Activated T-helper 1 cell treated with anti-CD3 and anti-CD28 coated beads, Interleukin-12 subunit alpha, Interleukin-12 subunit beta, Interleukin-2, Interleukin-4 antibody, amounts not matched to agents 30 ng/mL and 10 ng/mL and 1 ng/mL, durations not matched to agents 14 hours and 24 hours and 36 hours (primary cell): ENCODE data around the gene THBS1. TPM values are rescaled to one million over a fixed set of nuclear protein-coding genes. Genes with fewer than 3 reads are reported as not detected.

ENCODE experiments used
- DNase-seq: peaks from one replicate; pipeline ENCODE4 v3.0.0; 2021; ENCODE audit warnings: low spot score
- H3K27ac Mint-ChIP-seq: one replicate; pipeline ENCODE4 v1.8.0; 2021; ENCODE audit warnings: mild to moderate bottlenecking, mixed read lengths
- H3K27me3 Mint-ChIP-seq: one replicate; pipeline ENCODE4 v1.8.0; 2022; ENCODE audit warnings: mild to moderate bottlenecking, moderate library complexity, mixed read lengths; ENCODE audit not compliant: insufficient read depth
- H3K36me3 Mint-ChIP-seq: one replicate; pipeline ENCODE4 v1.8.0; 2021; ENCODE audit warnings: low read depth, mixed read lengths
- H3K4me1 Mint-ChIP-seq: one replicate; pipeline ENCODE4 v1.8.0; 2021; ENCODE audit warnings: low read depth, mixed read lengths
- H3K4me3 Mint-ChIP-seq: one replicate; pipeline ENCODE4 v1.8.0; 2021; ENCODE audit warnings: mild to moderate bottlenecking, moderate library complexity, mixed read lengths
- H3K9me3 Mint-ChIP-seq: one replicate; pipeline ENCODE4 v1.8.0; 2021; ENCODE audit warnings: mixed read lengths
- intact Hi-C: fragments of 100-400 bp; cut with micrococcal nuclease; formaldehyde crosslinking; loops from one replicate; pipeline ENCODE4 v1.15.1; 2024
- total RNA-seq: library from RNA; stranded (reverse); gene quantifications from 2 replicates; pipeline ENCODE4 v1.2.3, GENCODE V29; 2022

THBS1 gene
- total RNA-seq, 1 donor from 2014 or later = 3.2 TPM

- Mint-ChIP-seq H3K4me1 (peaks cover 6% of the 10 kb centered on the region), H3K27me3 (peaks cover 14% of the 10 kb centered on the region), H3K4me3 (no peak overlapping the region), H3K9me3 (no peaks in the 10 kb centered on the region), H3K27ac (peak overlapping the region; percentile 75), H3K36me3 (peaks cover 4% of the 10 kb centered on the region)
- DNase-seq = no peak
- intact Hi-C loops = no loop called here
These were observed 13.0 kb downstream of the THBS1 start for GRCh38 chr15:39593656-39594445.

GRCh38 chr15:39594446-39595337 is 13.8 kb downstream of the THBS1 start:
- no peak overlapping the region for H3K27ac Mint-ChIP-seq
- H3K9me3 Mint-ChIP-seq = no peaks in the 10 kb centered on the region
- intact Hi-C loops = no loop called here
- no peak overlapping the region for H3K4me3 Mint-ChIP-seq
- no peak for DNase-seq
- H3K27me3 Mint-ChIP-seq = peaks cover 11% of the 10 kb centered on the region
- peaks cover 8% of the 10 kb centered on the region for H3K36me3 Mint-ChIP-seq
- H3K4me1 Mint-ChIP-seq = peaks cover 6% of the 10 kb centered on the region

GRCh38 chr15:39595338-39596221 is 14.7 kb downstream of the THBS1 start:
- Mint-ChIP-seq H3K4me1 (peaks cover 6% of the 10 kb centered on the region), H3K27ac (no peak overlapping the region), H3K4me3 (no peak overlapping the region), H3K27me3 (peaks cover 10% of the 10 kb centered on the region), H3K36me3 (peaks cover 8% of the 10 kb centered on the region), H3K9me3 (no peaks in the 10 kb centered on the region)
- intact Hi-C loops = no loop called here
- no peak for DNase-seq

DNA sequence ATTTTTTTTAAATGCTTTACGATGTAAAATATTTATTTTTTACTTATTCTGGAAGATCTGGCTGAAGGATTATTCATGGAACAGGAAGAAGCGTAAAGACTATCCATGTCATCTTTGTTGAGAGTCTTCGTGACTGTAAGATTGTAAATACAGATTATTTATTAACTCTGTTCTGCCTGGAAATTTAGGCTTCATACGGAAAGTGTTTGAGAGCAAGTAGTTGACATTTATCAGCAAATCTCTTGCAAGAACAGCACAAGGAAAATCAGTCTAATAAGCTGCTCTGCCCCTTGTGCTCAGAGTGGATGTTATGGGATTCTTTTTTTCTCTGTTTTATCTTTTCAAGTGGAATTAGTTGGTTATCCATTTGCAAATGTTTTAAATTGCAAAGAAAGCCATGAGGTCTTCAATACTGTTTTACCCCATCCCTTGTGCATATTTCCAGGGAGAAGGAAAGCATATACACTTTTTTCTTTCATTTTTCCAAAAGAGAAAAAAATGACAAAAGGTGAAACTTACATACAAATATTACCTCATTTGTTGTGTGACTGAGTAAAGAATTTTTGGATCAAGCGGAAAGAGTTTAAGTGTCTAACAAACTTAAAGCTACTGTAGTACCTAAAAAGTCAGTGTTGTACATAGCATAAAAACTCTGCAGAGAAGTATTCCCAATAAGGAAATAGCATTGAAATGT is 15.6 kb downstream of the THBS1 start:
- H3K36me3 Mint-ChIP-seq = peaks cover 8% of the 10 kb centered on the region
- H3K4me1 Mint-ChIP-seq = peaks cover 6% of the 10 kb centered on the region
- no peak overlapping the region for H3K27ac Mint-ChIP-seq
- peaks cover 6% of the 10 kb centered on the region for H3K27me3 Mint-ChIP-seq
- intact Hi-C loops = no loop called here
- H3K9me3 Mint-ChIP-seq = no peaks in the 10 kb centered on the region
- DNase-seq = no peak
- H3K4me3 Mint-ChIP-seq = no peak overlapping the region

GRCh38 chr15:39597336-39597735 is 16.5 kb downstream of the THBS1 start:
- DNase-seq = no peak
- no peaks in the 10 kb centered on the region for H3K9me3 Mint-ChIP-seq
- H3K27me3 Mint-ChIP-seq = peaks cover 6% of the 10 kb centered on the region
- peaks cover 8% of the 10 kb centered on the region for H3K36me3 Mint-ChIP-seq
- intact Hi-C loops = no loop called here
- H3K4me3 Mint-ChIP-seq = no peak overlapping the region
- no peak overlapping the region for H3K27ac Mint-ChIP-seq
- H3K4me1 Mint-ChIP-seq = peaks cover 6% of the 10 kb centered on the region

DNA sequence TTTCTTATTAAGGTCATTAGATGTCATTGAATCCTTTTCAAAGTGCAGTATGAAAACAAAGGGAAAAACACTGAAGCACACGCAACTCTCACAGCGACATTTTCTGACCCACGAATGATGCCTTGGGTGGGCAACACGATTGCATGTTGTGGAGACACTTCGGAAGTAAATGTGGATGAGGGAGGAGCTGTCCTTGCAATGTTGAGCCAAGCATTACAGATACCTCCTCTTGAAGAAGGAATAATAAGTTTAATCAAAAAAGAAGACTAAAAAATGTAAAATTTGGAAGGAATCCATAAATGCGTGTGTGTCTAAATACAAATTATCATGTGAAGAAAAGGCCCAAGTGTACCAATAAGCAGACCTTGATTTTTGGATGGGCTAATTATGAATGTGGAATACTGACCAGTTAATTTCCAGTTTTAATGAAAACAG is 16.9 kb downstream of the THBS1 start:
- Mint-ChIP-seq H3K27ac (no peak overlapping the region), H3K36me3 (peaks cover 8% of the 10 kb centered on the region), H3K9me3 (no peaks in the 10 kb centered on the region), H3K27me3 (peaks cover 6% of the 10 kb centered on the region), H3K4me1 (peaks cover 6% of the 10 kb centered on the region), H3K4me3 (no peak overlapping the region)
- DNase-seq = no peak
- intact Hi-C loops = no loop called here

DNA sequence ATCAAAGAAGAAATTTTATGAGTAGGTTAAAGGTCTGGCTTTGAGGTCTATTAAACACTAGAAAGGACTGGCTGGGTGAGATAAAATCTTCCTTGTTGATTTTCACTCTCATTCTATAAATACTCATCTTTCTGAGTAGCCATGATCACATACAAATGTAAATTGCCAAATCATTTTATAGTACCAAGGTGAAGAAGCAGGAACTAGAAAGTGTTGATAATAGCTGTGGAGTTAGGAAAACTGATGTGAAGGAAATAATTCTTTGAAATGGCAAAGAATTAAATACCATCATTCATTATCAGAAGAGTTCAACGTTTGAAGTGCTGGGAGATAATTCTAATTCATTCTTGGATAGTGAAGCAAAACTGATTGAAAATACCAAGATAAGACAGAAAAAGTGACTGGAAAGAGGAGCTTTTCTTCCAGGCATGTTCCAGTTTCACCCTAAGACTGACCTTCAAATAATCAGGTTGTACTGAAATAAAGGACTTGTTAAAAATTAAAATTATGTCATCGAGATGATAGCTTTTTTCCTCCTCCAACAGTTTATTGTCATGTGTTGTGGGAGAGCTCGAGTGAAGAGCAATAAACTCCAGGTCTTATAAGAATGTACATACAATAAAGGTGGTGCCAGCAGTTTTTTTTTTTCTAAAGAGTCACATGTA is 17.4 kb downstream of the THBS1 start:
- H3K27ac Mint-ChIP-seq = no peak overlapping the region
- peaks cover 6% of the 10 kb centered on the region for H3K4me1 Mint-ChIP-seq
- intact Hi-C loops = no loop called here
- H3K4me3 Mint-ChIP-seq = no peak overlapping the region
- H3K36me3 Mint-ChIP-seq = peaks cover 8% of the 10 kb centered on the region
- DNase-seq = no peak
- H3K27me3 Mint-ChIP-seq = peaks cover 6% of the 10 kb centered on the region
- H3K9me3 Mint-ChIP-seq = no peaks in the 10 kb centered on the region

DNA sequence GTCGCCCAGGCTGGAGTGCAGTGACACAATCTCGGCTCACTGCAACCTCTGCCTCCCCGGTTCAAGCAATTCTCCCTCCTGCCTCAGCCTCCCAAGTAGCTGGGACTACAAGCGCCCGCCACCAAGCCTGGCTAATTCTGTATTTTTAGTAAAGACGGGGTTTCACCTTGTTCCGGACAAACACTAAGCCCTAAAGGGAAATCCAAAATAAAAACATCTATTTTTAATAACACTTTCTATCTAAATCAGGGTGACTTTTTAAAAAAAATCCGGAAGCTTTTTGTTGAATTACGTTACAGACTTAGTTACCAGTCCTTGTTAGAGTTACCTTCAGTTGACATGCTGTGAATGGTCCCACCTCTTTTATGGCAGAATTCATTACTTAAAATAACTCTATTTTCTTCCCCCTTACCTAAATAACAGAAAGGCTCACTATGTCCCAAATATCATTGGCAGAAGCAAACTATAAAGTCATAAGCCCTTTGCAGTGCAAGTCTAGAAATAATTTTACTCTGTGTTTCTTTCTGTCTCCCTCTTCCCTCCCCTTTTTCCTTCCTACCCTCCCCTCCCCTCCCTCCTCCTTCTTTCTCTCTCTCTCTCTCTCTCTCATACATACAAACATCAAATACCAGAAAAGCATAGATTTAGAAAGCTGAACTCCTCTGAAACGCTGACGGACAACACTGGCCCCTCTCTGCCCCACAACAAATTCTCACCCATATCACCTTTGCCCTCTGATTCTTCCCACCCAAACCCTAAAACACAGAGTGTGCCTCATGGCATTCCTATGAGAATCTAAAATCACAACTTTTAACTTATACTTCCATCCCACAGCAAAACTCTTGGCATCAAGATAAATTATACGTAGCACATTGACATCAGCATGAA is 18.3 kb downstream of the THBS1 start:
- Mint-ChIP-seq H3K27me3 (peaks cover 10% of the 10 kb centered on the region), H3K36me3 (peaks cover 3% of the 10 kb centered on the region), H3K27ac (no peak overlapping the region), H3K4me1 (peaks cover under 1% of the 10 kb centered on the region), H3K4me3 (no peak overlapping the region), H3K9me3 (no peaks in the 10 kb centered on the region)
- intact Hi-C loops = no loop called here
- no peak for DNase-seq

GRCh38 chr15:39599871-39600270 is 19.0 kb downstream of the THBS1 start:
- H3K4me1 Mint-ChIP-seq = no peaks in the 10 kb centered on the region
- no peaks in the 10 kb centered on the region for H3K9me3 Mint-ChIP-seq
- no peak overlapping the region for H3K27ac Mint-ChIP-seq
- no peak for DNase-seq
- intact Hi-C loops = no loop called here
- peaks cover 10% of the 10 kb centered on the region for H3K27me3 Mint-ChIP-seq
- H3K36me3 Mint-ChIP-seq = peaks cover 3% of the 10 kb centered on the region
- no peak overlapping the region for H3K4me3 Mint-ChIP-seq

GRCh38 chr15:39602143-39602542 is 21.3 kb downstream of the THBS1 start:
- H3K36me3 Mint-ChIP-seq = peaks cover 3% of the 10 kb centered on the region
- H3K27me3 Mint-ChIP-seq = peaks cover 7% of the 10 kb centered on the region
- DNase-seq = no peak

GRCh38 chr15:39605146-39605545 is 24.3 kb downstream of the THBS1 start:
- no peak overlapping the region for H3K4me3 Mint-ChIP-seq
- no peak overlapping the region for H3K27ac Mint-ChIP-seq
- intact Hi-C loops = no loop called here
- H3K4me1 Mint-ChIP-seq = peaks cover 11% of the 10 kb centered on the region
- peaks cover 5% of the 10 kb centered on the region for H3K9me3 Mint-ChIP-seq
- peaks cover 7% of the 10 kb centered on the region for H3K27me3 Mint-ChIP-seq
- DNase-seq = no peak
- peaks cover 7% of the 10 kb centered on the region for H3K36me3 Mint-ChIP-seq

More at GRCh38 chr15:39602143-39602542, 21.3 kb downstream of the THBS1 start:
- Mint-ChIP-seq H3K9me3 (no peaks in the 10 kb centered on the region), H3K27ac (no peak overlapping the region), H3K4me3 (no peak overlapping the region), H3K4me1 (no peaks in the 10 kb centered on the region)
- intact Hi-C loops = no loop called here
